SK-N-SH (cell line): Measurements from ENCODE around the gene ANKRD11. TPM values are rescaled to one million over a fixed set of nuclear protein-coding genes. Genes with fewer than 3 reads are reported as not detected.

Experiments
- CTCF ChIA-PET: fragments of 300-600, 350-600 bp; formaldehyde crosslinking; extraction: SDS; loops from one replicate; lab custom pipeline; 2021; lab: Yijun Ruan, JAX
- POLR2A ChIA-PET: fragments of 350-600 bp; sonication (Branson Sonifier 250); formaldehyde crosslinking; extraction: SDS; loops from one replicate; lab custom pipeline; 2020; ENCODE audit warnings: antibody characterized with exemption, inconsistent platforms; lab: Yijun Ruan, JAX
- DNase-seq: peaks from one replicate; pipeline ENCODE4 v3.0.0; 2012
- H2AFZ ChIP-seq: fragments of 200-600 bp; sonication (generic); 2 replicates; pipeline ENCODE4 v1.8.1; 2016; ENCODE audit warnings: antibody characterized with exemption, mild to moderate bottlenecking, low read depth
- H3F3A ChIP-seq: fragments of 200-600 bp; sonication (generic); replicated peaks from 2 replicates; pipeline ENCODE3; 2016; ENCODE audit warnings: antibody characterized with exemption, mild to moderate bottlenecking; ENCODE audit not compliant: insufficient read depth
- H3K27ac ChIP-seq, 2 experiments: fragments of 200-500 bp in 1 of 2; fragments of 200-600 bp in 1 of 2; sonication (Bioruptor generic) in 1 of 2; sonication (generic), shearing (Covaris generic) in 1 of 2; 2 replicates each; pipeline versions ENCODE4 v1.5.1 to v1.6.1; 2014 to 2016; ENCODE audit warnings: low read depth in 2 of 2, inconsistent platforms in 1 of 2, low read length in 1 of 2, mild to moderate bottlenecking in 1 of 2, mixed read lengths in 1 of 2
- H3K27me3 ChIP-seq: fragments of 200-600 bp; sonication (generic), shearing (Covaris generic); 2 replicates; pipeline ENCODE4 v1.6.1; 2016; ENCODE audit warnings: mixed run types; ENCODE audit not compliant: insufficient read depth
- H3K36me3 ChIP-seq, 2 experiments: fragments of 200-500 bp in 1 of 2; fragments of 200-600 bp in 1 of 2; sonication (Bioruptor generic) in 1 of 2; sonication (generic) in 1 of 2; replicated peaks in 1 of 2; 2 replicates each; pipeline versions ENCODE3 to v1.5.1; 2014 to 2016; ENCODE audit warnings: low read length in 1 of 2, mild to moderate bottlenecking in 1 of 2; ENCODE audit not compliant: insufficient read depth in 2 of 2, control insufficient read depth in 1 of 2
- H3K4me1 ChIP-seq, 2 experiments: fragments of 200-500 bp in 1 of 2; fragments of 200-600 bp in 1 of 2; sonication (Bioruptor generic) in 1 of 2; sonication (generic), shearing (Covaris generic) in 1 of 2; 2 replicates each; pipeline versions ENCODE4 v1.5.1 to v1.6.1; 2014 to 2016; ENCODE audit warnings: low read depth in 1 of 2, low read length in 1 of 2, mixed run types in 1 of 2; ENCODE audit not compliant: insufficient read depth in 2 of 2, control insufficient read depth in 1 of 2
- H3K4me2 ChIP-seq: fragments of 200-600 bp; sonication (generic), shearing (Covaris generic); 2 replicates; pipeline ENCODE4 v1.6.1; 2017; ENCODE audit warnings: mixed run types
- H3K4me3 ChIP-seq, 2 experiments: fragments of 200-500 bp in 1 of 2; fragments of 200-600 bp in 1 of 2; sonication (Bioruptor generic) in 1 of 2; sonication (generic), shearing (Covaris generic) in 1 of 2; 2 replicates each; pipeline versions ENCODE4 v1.5.1 to v1.8.1; 2014 to 2016; ENCODE audit warnings: low read depth in 2 of 2, inconsistent platforms in 1 of 2, low read length in 1 of 2, mild to moderate bottlenecking in 1 of 2, mixed read lengths in 1 of 2, moderate library complexity in 1 of 2
- H3K79me2 ChIP-seq: fragments of 200-600 bp; sonication (generic); 2 replicates; pipeline ENCODE4 v1.8.1; 2017; ENCODE audit warnings: mild to moderate bottlenecking; ENCODE audit not compliant: insufficient read depth
- H3K9ac ChIP-seq: fragments of 200-600 bp; sonication (generic); 2 replicates; pipeline ENCODE4 v1.6.1; 2017; ENCODE audit warnings: mixed run types
- H3K9me2 ChIP-seq: fragments of 200-600 bp; sonication (generic); 2 replicates; pipeline ENCODE4 v1.6.1; 2017; ENCODE audit warnings: mixed run types
- H3K9me3 ChIP-seq: fragments of 200-600 bp; sonication (generic); 2 replicates; pipeline ENCODE4 v1.6.1; 2017; ENCODE audit warnings: mixed run types, mild to moderate bottlenecking, moderate library complexity
- H4K20me1 ChIP-seq: fragments of 200-600 bp; sonication (generic); 2 replicates; pipeline ENCODE4 v1.6.1; 2017; ENCODE audit warnings: mild to moderate bottlenecking, mixed run types; ENCODE audit not compliant: insufficient read depth
- EZH2phosphoT487 ChIP-seq: fragments of 200-600 bp; sonication (generic); IDR thresholded peaks from 2 replicates; pipeline ENCODE4 v1.6.1; 2017; ENCODE audit warnings: low read depth, mixed run types, mild to moderate bottlenecking, antibody characterized with exemption, moderate library complexity, borderline replicate concordance
- GATA2 ChIP-seq: sonication (generic); formaldehyde crosslinking; IDR thresholded peaks from 2 replicates; pipeline ENCODE4 v1.5.0; 2020; ENCODE audit warnings: mild to moderate bottlenecking, missing genetic modification reagents
- IRF3 ChIP-seq: fragments of 150-350 bp; IDR thresholded peaks from 2 replicates; pipeline ENCODE4 v1.6.1; 2016; ENCODE audit warnings: mild to moderate bottlenecking, low read depth, low read length
- JUND ChIP-seq: IDR thresholded peaks from 2 replicates; pipeline ENCODE4 v1.4.0; 2012
- MEF2A ChIP-seq: IDR thresholded peaks from 2 replicates; pipeline ENCODE4 v1.4.0; 2012; ENCODE audit warnings: low read depth, borderline replicate concordance
- MXI1 ChIP-seq: IDR thresholded peaks from 2 replicates; pipeline ENCODE4 v1.6.1; 2012; ENCODE audit warnings: mild to moderate bottlenecking, low read depth, low read length, improper control_type of control experiment
- NFIC ChIP-seq: IDR thresholded peaks from 2 replicates; pipeline ENCODE4 v1.4.0; 2012; ENCODE audit warnings: borderline replicate concordance
- POLR2AphosphoS5 ChIP-seq: IDR thresholded peaks from 2 replicates; pipeline ENCODE4 v1.6.1; 2012; ENCODE audit warnings: low read depth, low read length
- RAD21 ChIP-seq: IDR thresholded peaks from 2 replicates; pipeline ENCODE4 v1.6.1; 2012; ENCODE audit warnings: mild to moderate bottlenecking, low read length
- RCOR1 ChIP-seq: fragments of 150-350 bp; IDR thresholded peaks from 2 replicates; pipeline ENCODE4 v1.6.1; 2017; ENCODE audit warnings: antibody characterized with exemption, low read length
- REST ChIP-seq: IDR thresholded peaks from 2 replicates; pipeline ENCODE4 v1.6.1; 2012; ENCODE audit warnings: mild to moderate bottlenecking, low read depth, low read length, moderate library complexity
- RFX5 ChIP-seq: IDR thresholded peaks from 2 replicates; pipeline ENCODE4 v1.6.1; 2012; ENCODE audit warnings: mild to moderate bottlenecking, improper control_type of control experiment, low read length
- SIN3A ChIP-seq: IDR thresholded peaks from 2 replicates; pipeline ENCODE4 v1.6.1; 2012; ENCODE audit warnings: low read depth, mild to moderate bottlenecking, low read length, moderate library complexity, borderline replicate concordance
- SMC3 ChIP-seq: IDR thresholded peaks from 2 replicates; pipeline ENCODE4 v1.6.1; 2012; ENCODE audit warnings: low read depth, low read length, improper control_type of control experiment
- TCF12 ChIP-seq: IDR thresholded peaks from 2 replicates; pipeline ENCODE4 v1.4.0; 2012
- TEAD4 ChIP-seq: IDR thresholded peaks from 2 replicates; pipeline ENCODE4 v1.4.0; 2012; ENCODE audit warnings: mild to moderate bottlenecking, borderline replicate concordance; ENCODE audit not compliant: insufficient read depth
- USF1 ChIP-seq: IDR thresholded peaks from 2 replicates; pipeline ENCODE4 v1.4.0; 2012; ENCODE audit warnings: low read depth, borderline replicate concordance
- USF2 ChIP-seq: fragments of 150-350 bp; IDR thresholded peaks from 2 replicates; pipeline ENCODE4 v1.6.1; 2017; ENCODE audit warnings: antibody characterized with exemption, low read length, low read depth, borderline replicate concordance
- YY1 ChIP-seq: IDR thresholded peaks from 2 replicates; pipeline ENCODE4 v1.4.0; 2012; ENCODE audit warnings: low read depth, mild to moderate bottlenecking
- WGBS: methylation state at CpG from one replicate; pipeline ENCODE4 v1.1.6; 2017; ENCODE audit warnings: low lambda C conversion rate; 5-methylcytosine and 5-hydroxymethylcytosine counted together
- polyA plus RNA-seq, 3 experiments: library from polyadenylated mRNA; depleted of rRNA; stranded (reverse); fragments of >200 nt; gene quantifications; 2 replicates each; pipeline ENCODE4 v1.2.3, GENCODE V29; 2012

The ANKRD11 gene
- polyA plus RNA-seq, 1 of the 3 experiments (the other 2 are of a cell fraction): 50.2 TPM

- POLR2A ChIA-PET: interaction anchor here (0.6 kb wide), 1 partner anchor 19 kb away, joined by 3 read pairs; no protein-coding TSS in a partner anchor
- peaks cover 0 to 5% of the 10 kb centered on the region in 2 experiments for H3K36me3 ChIP-seq
- no peak overlapping the region for H3K27ac ChIP-seq
- H4K20me1 ChIP-seq: peaks cover 99% of the 10 kb centered on the region
- WGBS: 100% methylated on average over 11 of the region's 11 CpGs
- TF ChIP-seq SIN3A (no peak), RFX5 (no peak), SMC3 (no peak)
- TF ChIP-seq, all 33 proteins: peak for 0
- H3K4me2 ChIP-seq: no peak overlapping the region
- H3K9ac ChIP-seq: no peak overlapping the region
- H3K27me3 ChIP-seq: no peaks in the 10 kb centered on the region
- peaks cover 6% of the 10 kb centered on the region for H3F3A ChIP-seq
- peaks cover 15 to 37% of the 10 kb centered on the region in 2 experiments; a peak in 3 of 4 replicates for H3K4me1 ChIP-seq
- no peaks in the 10 kb centered on the region for H3K9me3 ChIP-seq
- CTCF ChIA-PET: interaction anchor here (1.1 kb wide), 1 partner anchor 80 kb away, joined by 3 read pairs; no protein-coding TSS in a partner anchor
- no peak overlapping the region for H3K4me3 ChIP-seq
- H3K79me2 ChIP-seq: peaks cover 100% of the 10 kb centered on the region
- no peaks in the 10 kb centered on the region for H3K9me2 ChIP-seq
- no peak overlapping the region for H2AFZ ChIP-seq
- no peak for DNase-seq
Measured at GRCh38 chr16:89337965-89338364, 152.4 kb downstream of the ANKRD11 start.

GRCh38 chr16:89335803-89336485 is 154.4 kb downstream of the ANKRD11 start:
- no peaks in the 10 kb centered on the region for H3K9me3 ChIP-seq
- no peaks in the 10 kb centered on the region for H3K9me2 ChIP-seq
- H3K36me3 ChIP-seq: peaks cover 0 to 5% of the 10 kb centered on the region in 2 experiments
- ChIA-PET POLR2A (interaction anchor here (0.6 kb wide), 1 partner anchor 8 kb away, joined by 3 read pairs; no protein-coding TSS in a partner anchor), CTCF (interaction anchor here (1.5 to 1.8 kb wide), 2 partner anchors 26 to 28 kb away, joined by 3 read pairs; no protein-coding TSS in a partner anchor)
- H4K20me1 ChIP-seq: peaks cover 99% of the 10 kb centered on the region
- H3K4me3 ChIP-seq: no peak overlapping the region
- H3K79me2 ChIP-seq: peaks cover 100% of the 10 kb centered on the region
- TF ChIP-seq RAD21 (no peak), RCOR1 (no peak), USF1 (no peak), USF2 (no peak), MEF2A (no peak), IRF3 (no peak), YY1 (no peak), GATA2 (no peak), JUND (no peak), MXI1 (no peak), TEAD4 (no peak), EZH2phosphoT487 (no peak), REST (no peak), NFIC (no peak), TCF12 (no peak), POLR2AphosphoS5 (no peak)
- peaks cover 10% of the 10 kb centered on the region for H3F3A ChIP-seq
- no peak for DNase-seq
- H3K4me1 ChIP-seq: peaks cover 27 to 34% of the 10 kb centered on the region in 2 experiments; a peak in 3 of 4 replicates
- no peak overlapping the region for H3K27ac ChIP-seq
- no peaks in the 10 kb centered on the region for H3K27me3 ChIP-seq
- no peak overlapping the region for H3K4me2 ChIP-seq
- H3K9ac ChIP-seq: no peak overlapping the region
- no peak overlapping the region for H2AFZ ChIP-seq
- 99% methylated on average over 7 of the region's 16 CpGs for WGBS
